NCI-H2081 treated with DMSO at 0.1 percent for 48 hours (cell line): ENCODE data around the gene HOXB4.

Experiments
- DNase-seq: peaks from one replicate; lab custom pipeline; 2025; lab: John Stamatoyannopoulos, UW

The HOXB4 gene

DNA sequence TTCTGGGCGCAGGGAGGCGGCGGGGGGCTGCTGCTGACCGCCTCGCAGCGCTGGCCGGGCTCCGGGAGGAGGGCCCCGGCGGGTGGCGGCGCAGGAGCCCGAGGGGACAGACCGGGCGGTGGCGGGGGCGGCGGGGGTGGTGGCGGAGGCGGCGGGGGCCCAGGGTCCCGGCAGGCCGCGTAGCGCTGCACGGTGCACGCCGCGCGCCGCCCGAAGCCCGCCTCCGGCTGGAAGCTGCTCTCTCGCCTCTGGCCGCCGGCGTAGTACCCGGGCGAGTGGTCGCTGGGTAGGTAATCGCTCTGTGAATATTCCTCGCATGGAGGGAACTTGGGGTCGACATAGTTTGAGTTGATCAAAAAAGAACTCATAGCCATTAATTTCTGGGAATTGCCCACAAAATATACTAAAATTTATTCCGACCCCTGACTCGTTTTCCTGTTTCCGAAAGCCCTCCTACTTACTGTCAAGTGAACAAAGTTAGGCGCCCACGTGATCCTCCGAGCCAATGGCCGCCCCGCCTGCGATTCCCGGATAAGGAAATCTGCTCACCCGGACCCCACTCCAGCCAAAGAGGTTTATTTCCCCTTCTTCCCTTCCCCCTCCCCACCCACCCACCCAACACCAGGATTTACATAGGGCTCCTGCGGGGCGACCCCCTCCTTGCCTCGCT lies at the start of gene HOXB4:
Gene HOXB4, minus strand, starts transcription at position 405 of the 670 bp plus-strand sequence. Its CDS starts 31 bp downstream, at position 374.
- peak; percentile 80 for DNase-seq

DNA sequence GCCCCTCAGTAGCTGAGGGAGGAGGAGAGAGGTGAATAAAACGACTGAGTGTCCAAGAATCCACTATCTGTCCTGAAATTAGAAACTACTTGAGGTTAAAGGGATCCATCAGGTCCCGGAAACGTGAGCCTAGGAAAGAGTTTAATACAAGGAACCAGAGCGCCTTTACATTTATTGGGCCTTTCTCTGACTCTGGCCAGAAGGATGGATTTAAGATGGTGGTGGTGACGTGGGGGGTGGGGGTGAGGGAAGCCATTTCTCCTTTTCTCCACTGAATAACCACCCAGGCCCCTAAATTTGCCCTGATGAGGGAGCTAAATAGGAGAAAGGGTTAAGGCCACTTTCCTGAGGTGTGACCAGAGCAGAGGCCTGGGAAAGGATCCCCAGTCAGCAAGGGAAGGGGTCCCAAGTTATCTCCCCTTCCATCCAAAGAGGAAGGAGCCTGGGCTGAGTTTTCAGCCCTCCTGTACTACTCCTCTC lies 49.0 kb upstream of the HOXB4 start:
- DNase-seq = no peak

DNA sequence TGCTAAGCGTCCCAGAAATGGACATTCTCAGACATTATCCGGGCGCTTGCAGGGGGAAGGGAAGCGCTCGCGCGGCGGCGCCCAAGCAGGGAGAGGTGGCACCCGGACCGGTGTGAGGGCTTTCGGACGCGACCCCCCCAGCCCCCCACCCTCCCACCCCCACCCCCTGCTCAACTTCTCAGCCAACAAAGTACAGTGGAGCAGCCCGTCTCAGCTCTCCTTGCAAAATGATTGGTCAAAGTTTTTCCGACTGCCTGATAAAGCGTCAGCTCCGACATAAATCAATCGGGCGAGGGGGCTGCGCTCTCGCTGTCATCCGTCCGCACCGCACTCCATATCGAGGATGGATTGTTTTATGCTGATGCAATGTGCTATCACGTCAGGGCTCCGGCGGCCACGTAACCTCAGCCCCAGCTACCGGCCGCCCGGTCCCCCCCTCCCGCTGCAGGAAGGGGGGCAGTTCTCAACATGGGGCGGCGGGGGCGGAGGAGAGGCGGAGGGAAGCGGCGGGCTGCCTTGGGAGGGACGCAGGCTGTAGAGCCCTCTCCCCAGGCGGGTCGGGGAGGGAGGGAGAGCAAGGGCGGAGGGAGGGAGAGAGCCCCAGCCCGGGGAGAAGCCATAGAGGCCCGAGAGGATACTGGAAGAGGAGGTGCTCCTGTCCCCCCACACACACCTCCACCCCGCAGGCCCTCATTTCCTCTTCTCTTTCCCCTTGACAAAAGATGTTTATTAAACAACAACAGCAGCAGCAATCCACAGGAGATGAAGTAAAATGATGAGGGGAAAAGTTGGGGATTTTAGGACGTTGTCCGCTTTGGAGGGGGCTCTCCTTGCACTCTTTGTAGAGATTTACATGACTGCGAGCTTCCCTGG lies 48.3 kb upstream of the HOXB4 start, which contains the start of gene HOXB9:
Gene HOXB9, minus strand, starts transcription at position 114 of the 873 bp plus-strand sequence. Its CDS starts 89 bp downstream, at position 25.
- no peak for DNase-seq

DNA sequence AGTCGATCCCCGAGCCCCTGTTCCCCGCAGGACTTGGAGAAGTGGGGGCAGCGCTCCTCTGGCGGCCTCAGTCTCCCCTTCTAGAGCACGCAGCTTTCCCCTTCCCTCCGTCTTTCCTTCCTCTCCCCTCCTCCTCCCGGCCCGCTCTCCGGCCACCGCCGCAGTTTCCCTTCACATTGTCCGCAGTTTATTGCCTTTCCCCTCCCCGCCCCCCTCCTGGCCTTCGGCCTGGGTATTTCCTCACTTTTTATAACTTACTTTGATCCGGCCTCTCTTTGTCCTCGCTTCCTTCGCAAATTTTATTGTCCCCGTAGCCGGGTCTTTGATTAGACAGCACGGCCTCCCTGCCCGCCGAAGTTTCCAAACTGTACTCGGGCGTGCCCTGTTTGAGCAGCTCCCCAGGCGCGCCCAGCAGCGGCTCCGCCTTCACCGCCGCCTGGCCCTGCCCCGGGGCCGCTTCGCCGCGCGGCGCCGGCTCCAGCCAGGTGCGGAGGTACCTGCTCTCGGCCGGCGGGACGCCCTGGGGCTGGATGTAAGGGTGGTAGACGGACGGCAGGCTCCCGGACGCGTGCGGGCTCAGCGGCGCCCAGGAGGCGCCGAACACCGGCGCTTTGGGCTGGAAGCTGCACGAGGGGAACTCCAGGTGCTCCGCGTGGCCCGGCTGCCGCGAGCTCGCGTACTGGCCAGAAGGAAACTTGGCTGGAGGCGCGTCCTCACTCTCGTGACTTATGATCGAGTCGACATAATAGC lies 47.5 kb upstream of the HOXB4 start:
- DNase-seq = no peak

GRCh38 chr17:48624544-48625494 lies 46.7 kb upstream of the HOXB4 start:
- no peak for DNase-seq

GRCh38 chr17:48624118-48624517 lies 46.0 kb upstream of the HOXB4 start:
- DNase-seq = no peak

- DNase-seq = no peak
These were observed 45.4 kb upstream of the HOXB4 start for GRCh38 chr17:48623583-48623982.

DNA sequence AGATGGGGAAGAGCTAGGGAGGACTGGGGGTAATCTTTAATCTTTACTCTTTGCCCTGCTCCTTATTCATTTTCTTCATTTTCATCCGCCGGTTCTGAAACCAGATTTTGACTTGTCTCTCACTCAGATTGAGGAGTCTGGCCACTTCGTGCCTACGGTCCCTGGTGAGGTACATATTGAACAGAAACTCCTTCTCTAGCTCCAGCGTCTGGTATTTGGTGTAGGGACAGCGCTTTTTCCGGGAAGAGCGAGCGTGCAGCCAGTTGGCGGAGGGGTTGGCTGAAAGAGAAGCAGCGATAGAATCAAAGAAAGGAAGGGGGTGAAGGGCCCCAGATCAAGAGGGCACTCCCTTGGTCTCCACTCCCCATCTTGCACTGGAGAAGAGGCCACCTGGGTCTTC lies 44.7 kb upstream of the HOXB4 start:
- no peak for DNase-seq

DNA sequence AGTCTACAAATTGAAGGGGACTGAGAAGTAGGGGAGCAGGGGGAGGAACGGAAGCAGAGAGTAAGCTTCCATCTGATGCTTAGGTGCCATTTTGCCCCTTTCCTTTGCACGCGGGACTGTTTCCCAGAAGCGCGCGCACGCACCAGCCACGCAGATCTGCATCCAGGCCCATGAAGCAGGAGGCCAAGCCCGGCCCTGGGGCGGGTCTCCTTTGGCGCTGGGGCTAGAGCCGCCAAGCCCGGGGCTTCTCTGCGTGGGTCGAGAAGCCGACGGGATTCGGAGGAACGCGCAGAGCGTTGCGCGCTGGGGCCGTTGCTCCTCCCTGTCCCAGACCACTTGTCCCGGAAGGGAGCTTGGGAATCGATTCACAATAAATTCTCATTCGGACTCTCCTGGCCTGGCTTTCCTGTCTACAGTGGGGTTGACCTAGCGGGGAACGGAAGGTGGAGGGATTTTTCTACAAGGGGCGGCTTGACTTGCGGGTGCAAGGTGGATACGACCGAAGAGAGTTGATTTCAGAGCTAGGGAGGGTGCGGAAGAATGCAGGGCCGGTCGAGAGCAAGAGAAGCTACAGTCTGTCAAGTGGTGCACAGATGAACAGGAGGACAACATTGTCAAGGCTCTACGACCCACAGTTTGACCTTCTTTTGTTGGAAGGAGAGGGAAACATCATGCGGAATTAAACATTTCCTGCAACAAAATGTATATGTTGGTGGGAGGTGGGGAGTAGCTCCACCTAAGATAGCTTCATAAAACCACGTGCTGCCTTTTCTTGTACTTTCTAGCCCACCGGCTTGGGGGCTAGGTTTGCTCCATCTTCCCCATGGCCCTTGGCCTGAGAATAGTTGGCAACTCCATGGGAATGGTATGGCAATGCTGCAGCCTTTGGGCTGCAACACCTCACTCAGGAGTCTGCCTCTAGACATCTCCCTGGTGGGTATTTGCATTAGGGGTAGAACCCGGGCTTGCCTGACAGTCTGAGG lies 43.6 kb upstream of the HOXB4 start:
- no peak for DNase-seq

DNA sequence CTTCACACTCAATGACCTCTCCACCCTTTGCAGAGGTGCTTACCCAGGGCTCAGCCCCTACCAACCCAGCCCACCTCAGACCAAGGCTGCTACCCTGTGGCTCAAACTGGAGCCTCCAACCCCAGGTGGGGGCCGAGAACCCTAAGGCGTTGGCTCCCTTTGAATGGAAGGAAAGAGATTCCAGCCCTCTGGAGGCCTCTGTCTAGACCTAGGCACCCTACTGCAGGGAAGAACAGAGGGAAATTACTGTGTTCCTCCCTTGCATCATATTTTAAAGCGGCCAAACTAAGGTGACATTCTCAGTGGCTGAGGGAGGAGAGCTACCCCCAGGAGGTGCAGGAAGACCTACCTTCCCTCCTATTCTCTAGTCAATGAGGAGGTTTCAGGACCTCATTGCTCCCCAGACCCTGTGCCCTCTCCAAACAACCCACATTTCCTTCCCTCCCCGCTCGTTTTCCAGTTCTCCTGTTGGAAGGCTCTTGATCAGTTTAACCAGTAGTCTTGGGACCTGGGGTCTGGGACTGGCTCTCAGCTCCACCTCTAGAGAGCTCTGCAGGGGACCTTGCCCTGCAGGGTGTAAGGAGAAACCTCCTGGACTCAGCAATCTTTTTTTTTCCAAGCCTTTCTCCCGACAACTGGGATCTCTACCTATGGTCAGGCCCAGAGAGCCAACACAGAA lies 42.5 kb upstream of the HOXB4 start:
- no peak for DNase-seq

- DNase-seq = no peak
These were observed 41.8 kb upstream of the HOXB4 start for GRCh38 chr17:48619826-48620449.

DNA sequence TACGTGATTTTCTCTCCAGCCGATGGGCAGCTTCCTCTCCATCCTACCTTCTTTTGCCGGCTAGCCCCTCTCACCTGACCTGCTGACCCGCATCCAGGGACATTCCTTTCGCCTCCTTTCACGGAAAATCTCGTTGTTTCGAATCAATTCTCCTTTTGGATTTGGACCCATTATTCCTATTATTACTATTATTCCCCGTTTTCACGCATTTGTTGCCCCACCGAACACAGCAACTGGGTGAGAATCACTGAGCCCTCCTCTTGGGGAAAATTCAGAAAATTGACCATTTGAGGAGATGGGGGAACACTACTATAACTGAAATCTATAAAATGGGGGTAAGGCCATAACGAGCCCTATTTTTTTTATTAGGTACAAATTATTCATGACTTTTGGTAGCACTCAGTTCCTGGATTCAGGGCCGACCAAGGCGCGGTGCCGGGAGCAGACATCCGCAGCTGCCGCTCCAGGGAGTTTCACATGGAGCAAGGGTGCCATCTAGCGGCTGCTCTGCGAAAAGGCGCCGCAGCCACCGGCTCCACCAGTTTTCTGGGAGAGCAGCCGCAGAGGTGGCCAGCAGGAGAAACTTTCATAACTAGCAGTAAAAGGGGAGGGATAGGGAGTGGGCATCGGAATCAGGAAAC lies 40.2 kb upstream of the HOXB4 start:
- peak; percentile 42 for DNase-seq

GRCh38 chr17:48617471-48618255 lies 39.5 kb upstream of the HOXB4 start:
- DNase-seq = no peak

DNA sequence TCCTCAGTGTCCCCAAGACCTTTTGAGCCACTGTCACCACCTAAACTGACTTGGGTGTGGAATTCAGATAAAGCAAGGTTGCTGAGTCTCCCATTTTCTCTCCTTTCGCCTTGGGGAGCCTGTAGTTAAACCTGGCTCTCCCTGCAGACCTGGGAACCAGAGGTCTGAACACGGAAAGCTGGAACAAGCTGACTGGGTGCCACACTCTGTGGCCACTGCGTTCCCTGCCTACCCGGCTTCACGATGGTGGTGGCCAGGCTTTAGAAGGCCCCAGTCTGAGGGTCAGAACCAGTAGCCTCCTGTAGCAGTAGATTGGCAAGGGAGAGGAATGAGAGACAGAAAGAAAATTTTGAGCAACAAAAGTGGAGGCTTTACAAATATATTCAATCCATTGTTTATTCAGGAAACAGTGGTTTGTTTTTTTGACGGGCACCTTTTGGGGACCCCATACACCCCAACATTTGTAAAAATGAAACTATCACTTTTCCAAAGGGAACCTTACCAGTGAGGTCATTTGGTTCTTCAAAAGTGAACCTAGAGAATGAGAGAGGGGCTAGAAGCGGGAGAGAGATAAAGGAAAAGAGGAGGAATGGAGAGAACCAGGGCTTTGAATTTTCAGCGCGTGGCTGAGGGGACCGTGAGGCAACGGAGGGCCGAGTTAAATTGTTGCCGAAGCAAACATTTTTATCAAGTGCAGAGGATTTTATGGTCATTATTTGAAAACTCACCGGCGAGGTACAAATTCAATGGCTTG lies 38.7 kb upstream of the HOXB4 start:
- no peak for DNase-seq

DNA sequence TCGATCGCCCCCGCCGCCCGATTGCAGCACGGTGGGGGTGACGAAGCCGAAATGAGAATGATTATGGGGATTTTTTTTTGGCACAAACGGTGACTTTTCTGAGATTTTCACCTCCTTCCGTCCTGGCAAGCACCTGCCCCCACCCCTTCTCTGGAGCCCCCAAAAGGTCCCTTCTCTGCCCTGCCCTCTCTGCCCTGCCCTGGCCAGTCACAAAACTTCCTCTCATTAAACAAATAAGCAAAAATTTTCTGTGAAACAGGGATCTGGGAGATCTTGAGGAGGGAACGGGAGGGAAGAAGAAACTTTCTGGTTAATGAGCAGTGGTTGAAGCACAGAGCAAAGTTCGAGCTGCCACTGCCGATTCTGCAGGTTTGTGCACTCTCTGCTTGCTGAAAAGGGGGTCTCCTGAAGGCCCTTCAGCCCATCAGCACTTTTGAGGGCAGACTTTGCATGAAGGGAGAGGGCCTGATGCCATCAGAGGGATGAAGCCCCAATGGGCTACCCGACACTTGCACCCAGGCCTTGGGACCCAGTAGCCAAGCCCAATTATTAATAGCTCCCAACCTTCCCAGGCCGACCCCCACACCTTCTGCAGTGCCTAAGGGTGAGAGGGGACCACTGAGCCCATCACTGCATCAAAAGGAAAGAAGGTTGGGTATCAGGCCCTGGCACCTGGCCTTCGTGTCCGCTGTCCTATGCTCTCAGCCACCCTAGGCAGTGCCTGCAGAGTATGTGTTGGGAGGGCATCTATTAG lies 38.0 kb upstream of the HOXB4 start:
- DNase-seq = no peak
